HEK293T (cell line): ENCODE measurements around the gene POLD2.

Source experiments
- ELF4 ChIP-seq: fragments of 450-650 bp; IDR thresholded peaks from 2 replicates; pipeline ENCODE4 v1.6.1; 2017; ENCODE audit warnings: antibody characterized with exemption
- SP1 ChIP-seq: fragments of 450-650 bp; IDR thresholded peaks from 2 replicates; pipeline ENCODE4 v1.6.1; 2017

DNA sequence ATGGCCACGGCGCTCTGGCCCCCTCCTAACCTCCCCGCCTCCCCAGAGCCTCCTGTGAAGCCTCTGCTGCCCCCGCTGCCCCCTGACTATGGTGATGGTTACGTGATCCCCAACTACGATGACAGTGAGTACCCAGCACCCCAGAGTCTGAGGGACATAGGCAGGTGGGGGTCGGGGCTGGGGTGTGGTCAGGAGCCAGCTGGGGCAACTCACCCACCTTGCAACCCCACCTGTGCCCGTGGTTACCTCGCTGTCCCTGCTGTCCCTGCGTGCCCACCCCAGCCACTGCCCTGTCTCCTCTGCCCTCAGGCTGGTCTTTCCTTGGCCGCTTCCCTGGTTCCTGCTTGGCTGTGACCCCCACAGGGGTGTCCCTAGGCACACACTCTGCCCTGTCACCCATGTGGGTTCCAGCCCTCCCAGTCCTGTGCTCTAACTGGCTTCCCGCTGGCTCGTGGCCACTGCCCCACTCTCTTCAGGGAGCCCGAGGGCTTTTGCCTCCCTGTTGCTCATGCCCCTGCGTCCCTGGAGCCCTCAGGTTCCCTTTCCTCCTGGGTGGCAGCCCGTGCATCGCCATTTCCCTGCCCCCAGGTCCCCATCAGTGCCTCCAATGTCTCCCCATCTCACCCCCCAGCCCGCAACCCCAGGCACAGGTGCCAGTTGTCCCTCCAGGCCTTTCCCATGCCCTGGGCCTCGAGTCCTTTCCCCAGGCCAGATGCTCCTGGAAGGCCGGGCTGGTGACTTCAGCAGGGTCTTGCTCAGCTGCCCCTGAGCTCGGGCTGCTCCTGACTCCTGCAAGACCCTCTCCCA, 15.2 kb downstream of the POLD2 start:
- TF ChIP-seq SP1 (no peak), ELF4 (no peak)
